K562 (cell line): ENCODE results near the gene FMN2. TPM values are rescaled to one million over a fixed set of nuclear protein-coding genes. Genes with fewer than 3 reads are reported as not detected.

ENCODE experiments used
- COPS2 ChIP-seq: fragments of 450-650 bp; conservative IDR thresholded peaks from 2 replicates; pipeline ENCODE4 v1.6.1; 2016; ENCODE audit warnings: mild to moderate bottlenecking, moderate library complexity
- EGR1 ChIP-seq: fragments of 450-650 bp; conservative IDR thresholded peaks from 2 replicates; pipeline ENCODE4 v1.6.1; 2017; ENCODE audit warnings: mild to moderate bottlenecking
- GATA2 ChIP-seq: sonication (generic); formaldehyde crosslinking; IDR thresholded peaks from 2 replicates; pipeline ENCODE4 v1.4.0; 2020; ENCODE audit warnings: mild to moderate bottlenecking, missing genetic modification reagents
- KLF6 ChIP-seq: fragments of 250-450 bp; sonication (Bioruptor Pico); IDR thresholded peaks from 2 replicates; pipeline ENCODE4 v1.4.0; 2020; ENCODE audit warnings: mild to moderate bottlenecking, moderate library complexity, borderline replicate concordance
- PHF20 ChIP-seq: fragments of 450-650 bp; IDR thresholded peaks from 2 replicates; pipeline ENCODE4 v1.6.1; 2018; ENCODE audit not compliant: partially characterized antibody
- PRPF4 ChIP-seq: fragments of 200-400 bp; formaldehyde crosslinking; IDR thresholded peaks from one replicate; pipeline ENCODE4 v1.6.1; 2017; ENCODE audit warnings: low read length, low read depth, mild to moderate bottlenecking; ENCODE audit not compliant: insufficient read depth, poor library complexity, severe bottlenecking
- RBM17 ChIP-seq: fragments of 200-400 bp; formaldehyde crosslinking; IDR thresholded peaks from 2 replicates; pipeline ENCODE4 v1.6.1; 2017; ENCODE audit warnings: low read depth, mild to moderate bottlenecking, low read length, borderline replicate concordance
- RBM39 ChIP-seq: fragments of 200-400 bp; formaldehyde crosslinking; optimal IDR thresholded peaks from 2 replicates; pipeline ENCODE3; 2018; ENCODE audit warnings: low read depth, low read length
- SMARCA5 ChIP-seq: fragments of 450-650 bp; IDR thresholded peaks from 2 replicates; pipeline ENCODE4 v1.6.1; 2016
- XRCC3 ChIP-seq: fragments of 450-650 bp; IDR thresholded peaks from 2 replicates; pipeline ENCODE4 v1.6.1; 2017; ENCODE audit warnings: mild to moderate bottlenecking, moderate library complexity
- ZBTB1 ChIP-seq: sonication (generic); formaldehyde crosslinking; IDR thresholded peaks from 2 replicates; pipeline ENCODE4 v1.8.1; 2023; ENCODE audit warnings: missing genetic modification reagents, low read depth, mild to moderate bottlenecking, borderline replicate concordance
- ZC3H11A ChIP-seq: IDR thresholded peaks from 2 replicates; pipeline ENCODE4 v1.6.1; 2012; ENCODE audit warnings: low read depth, low read length, improper control_type of control experiment
- ZNF175 ChIP-seq: fragments of 200-800 bp; sonication (Bioruptor generic); IDR thresholded peaks from 2 replicates; pipeline ENCODE4 v1.6.1; 2016; ENCODE audit warnings: low read depth, mild to moderate bottlenecking, missing genetic modification characterization, missing compliant biosample characterization
- ZNF217 ChIP-seq: sonication (generic); formaldehyde crosslinking; IDR thresholded peaks from 2 replicates; pipeline ENCODE4 v1.8.0; 2022; ENCODE audit warnings: mild to moderate bottlenecking, missing genetic modification reagents
- ZNF586 ChIP-seq: fragments of 450-650 bp; formaldehyde crosslinking; conservative IDR thresholded peaks from 2 replicates; pipeline ENCODE4 v1.4.0; 2020; ENCODE audit warnings: mild to moderate bottlenecking, moderate library complexity
- ZNF707 ChIP-seq: fragments of 250-450 bp; sonication (Bioruptor Pico); conservative IDR thresholded peaks from 2 replicates; pipeline ENCODE4 v1.8.0; 2022; ENCODE audit warnings: inconsistent platforms, mild to moderate bottlenecking, moderate library complexity
- polyA plus RNA-seq, 8 experiments: library from polyadenylated mRNA; depleted of rRNA in 4 of 8; stranded (reverse) in 5 of 8; unstranded in 3 of 8; fragments of >200 nt; fragmentation: Nextera tagmentation in 2 of 8; fragmentation: Illumina TruSeq in 1 of 8; extraction: Ambion mirVana in 2 of 8; extraction: Trizol in 1 of 8; gene quantifications; 2 replicates each; pipeline versions ENCODE4 v1.2.1 to v1.2.3, GENCODE V29; 2011 to 2014; ENCODE audit warnings: inconsistent platforms in 1 of 8, missing spikeins in 1 of 8
- total RNA-seq, 7 experiments: library from RNA; depleted of rRNA in 6 of 7; stranded (reverse); fragments of >200 nt in 6 of 7; fragmentation: Illumina TruSeq in 2 of 7; extraction: Trizol in 2 of 7; gene quantifications; 2 replicates each; pipeline versions ENCODE4 v1.2.1 to v1.2.3, GENCODE V29; 2011 to 2021; ENCODE audit warnings: low replicate concordance in 1 of 7
- TF ChIP-seq, protein P1 (sequence below): fragments of 450-650 bp; IDR thresholded peaks from 2 replicates; pipeline ENCODE4 v1.7.1; 2018; ENCODE audit warnings: mild to moderate bottlenecking, low read depth; ENCODE audit not compliant: partially characterized antibody

The FMN2 gene
- total and polyA plus RNA-seq, 9 of the 15 experiments (the other 6 are each of a cell fraction or from before 2014, with no cell fraction given): 0.15 to 0.45 (median 0.16) TPM; not detected in 3

DNA sequence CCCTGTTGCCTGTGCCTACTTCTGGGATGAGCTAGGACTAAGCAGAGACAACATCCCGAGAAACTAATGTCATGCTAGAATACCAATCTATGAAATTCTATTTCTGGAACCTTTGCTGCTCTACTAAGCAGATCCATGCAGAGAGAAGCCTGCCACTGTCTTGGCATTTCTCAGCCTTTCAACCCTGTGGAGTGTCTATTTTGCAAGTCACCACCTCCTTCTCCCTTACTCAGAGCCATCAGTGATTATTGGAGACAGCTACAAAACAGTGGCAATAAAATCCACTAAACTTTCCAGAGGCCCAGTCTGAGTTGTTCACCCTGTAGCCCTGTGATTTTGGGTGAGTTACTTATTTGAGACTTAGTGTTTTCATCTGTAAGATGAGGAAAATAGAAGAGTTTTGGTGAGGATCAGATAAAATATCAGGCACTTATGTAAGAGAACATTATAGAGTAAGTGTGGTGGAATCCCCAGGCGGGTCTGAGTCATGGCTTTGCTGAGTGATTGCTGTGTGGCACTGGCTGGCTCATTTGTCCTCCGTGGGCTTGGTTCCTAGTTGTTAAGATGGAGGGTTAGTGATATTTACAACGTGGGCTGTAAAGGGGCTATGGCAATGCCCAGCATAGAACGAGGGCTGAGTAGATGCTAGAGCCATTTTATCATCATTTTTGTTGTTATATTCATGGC lies 61.1 kb downstream of the FMN2 start (continued):
- TF ChIP-seq GATA2 (no peak), XRCC3 (no peak), ZC3H11A (no peak), ZNF586 (CRISPR knock-in tag) (no peak), ZNF217 (CRISPR knock-in tag) (no peak), COPS2 (no peak), SMARCA5 (no peak), PHF20 (no peak), PRPF4 (no peak), ZBTB1 (CRISPR knock-in tag) (no peak), RBM39 (no peak), KLF6 (CRISPR knock-in tag) (no peak), ZNF175 (CRISPR knock-in tag) (no peak), EGR1 (no peak), ZNF707 (CRISPR knock-in tag) (no peak), RBM17 (no peak)
- TF ChIP-seq, protein P1, sequence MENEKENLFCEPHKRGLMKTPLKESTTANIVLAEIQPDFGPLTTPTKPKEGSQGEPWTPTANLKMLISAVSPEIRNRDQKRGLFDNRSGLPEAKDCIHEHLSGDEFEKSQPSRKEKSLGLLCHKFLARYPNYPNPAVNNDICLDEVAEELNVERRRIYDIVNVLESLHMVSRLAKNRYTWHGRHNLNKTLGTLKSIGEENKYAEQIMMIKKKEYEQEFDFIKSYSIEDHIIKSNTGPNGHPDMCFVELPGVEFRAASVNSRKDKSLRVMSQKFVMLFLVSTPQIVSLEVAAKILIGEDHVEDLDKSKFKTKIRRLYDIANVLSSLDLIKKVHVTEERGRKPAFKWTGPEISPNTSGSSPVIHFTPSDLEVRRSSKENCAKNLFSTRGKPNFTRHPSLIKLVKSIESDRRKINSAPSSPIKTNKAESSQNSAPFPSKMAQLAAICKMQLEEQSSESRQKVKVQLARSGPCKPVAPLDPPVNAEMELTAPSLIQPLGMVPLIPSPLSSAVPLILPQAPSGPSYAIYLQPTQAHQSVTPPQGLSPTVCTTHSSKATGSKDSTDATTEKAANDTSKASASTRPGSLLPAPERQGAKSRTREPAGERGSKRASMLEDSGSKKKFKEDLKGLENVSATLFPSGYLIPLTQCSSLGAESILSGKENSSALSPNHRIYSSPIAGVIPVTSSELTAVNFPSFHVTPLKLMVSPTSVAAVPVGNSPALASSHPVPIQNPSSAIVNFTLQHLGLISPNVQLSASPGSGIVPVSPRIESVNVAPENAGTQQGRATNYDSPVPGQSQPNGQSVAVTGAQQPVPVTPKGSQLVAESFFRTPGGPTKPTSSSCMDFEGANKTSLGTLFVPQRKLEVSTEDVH: no peak
